HG03139 (cell line): ENCODE measurements around the gene ITGA7.

Experiments used
- ATAC-seq: cut with Tn5 transposase; IDR thresholded peaks from one replicate; pipeline ENCODE4 v1.9.1; 2021; ENCODE audit not compliant: unreplicated experiment

Gene ITGA7

GRCh38 chr12:55685671-55686070, 22.0 kb downstream of the ITGA7 start:
- no peak for ATAC-seq

GRCh38 chr12:55684761-55685370, 22.8 kb downstream of the ITGA7 start:
- ATAC-seq = no peak

- no peak for ATAC-seq
Observed at GRCh38 chr12:55683676-55684075, 24.0 kb downstream of the ITGA7 start.

GRCh38 chr12:55682087-55682796, 25.5 kb downstream of the ITGA7 start:
- no peak for ATAC-seq

- no peak for ATAC-seq
Observed at GRCh38 chr12:55681142-55682077, 26.3 kb downstream of the ITGA7 start.

GRCh38 chr12:55679691-55680090, 28.0 kb downstream of the ITGA7 start:
- no peak for ATAC-seq

GRCh38 chr12:55676707-55677106, 31.0 kb downstream of the ITGA7 start:
- no peak for ATAC-seq

GRCh38 chr12:55675666-55676065, 32.0 kb downstream of the ITGA7 start:
- no peak for ATAC-seq

GRCh38 chr12:55673638-55674037, 34.1 kb downstream of the ITGA7 start:
- peak; percentile 99 for ATAC-seq

GRCh38 chr12:55671746-55672145, 36.0 kb downstream of the ITGA7 start:
- ATAC-seq = no peak

- no peak for ATAC-seq
Observed at GRCh38 chr12:55670276-55670675, 37.4 kb downstream of the ITGA7 start.

- no peak for ATAC-seq
Observed at GRCh38 chr12:55666508-55666907, 41.2 kb downstream of the ITGA7 start.

- ATAC-seq = no peak
Observed at GRCh38 chr12:55664826-55665225, 42.9 kb downstream of the ITGA7 start.

GRCh38 chr12:55663391-55663790, 44.3 kb downstream of the ITGA7 start:
- ATAC-seq = no peak

- no peak for ATAC-seq
Observed at GRCh38 chr12:55659486-55660385, 48.0 kb downstream of the ITGA7 start.

GRCh38 chr12:55658635-55659391, 48.9 kb downstream of the ITGA7 start:
- no peak for ATAC-seq

GRCh38 chr12:55658212-55658611, 49.5 kb downstream of the ITGA7 start:
- ATAC-seq = no peak

- no peak for ATAC-seq
Observed at GRCh38 chr12:55657212-55657611, 50.5 kb downstream of the ITGA7 start.

GRCh38 chr12:55654511-55655214, 53.0 kb downstream of the ITGA7 start:
- ATAC-seq = no peak
